HG02623 (cell line): Measurements from ENCODE around the gene WNT3A.
"Not testable (repeated sequence)": the region's sequence is repeated elsewhere in the genome, so short reads cannot be mapped to it uniquely, and the experiment has no call there.

Source experiments
- ATAC-seq: cut with Tn5 transposase; IDR thresholded peaks from one replicate; pipeline ENCODE4 v1.9.1; 2021; ENCODE audit warnings: moderate library complexity; ENCODE audit not compliant: unreplicated experiment

Gene WNT3A, protein sequence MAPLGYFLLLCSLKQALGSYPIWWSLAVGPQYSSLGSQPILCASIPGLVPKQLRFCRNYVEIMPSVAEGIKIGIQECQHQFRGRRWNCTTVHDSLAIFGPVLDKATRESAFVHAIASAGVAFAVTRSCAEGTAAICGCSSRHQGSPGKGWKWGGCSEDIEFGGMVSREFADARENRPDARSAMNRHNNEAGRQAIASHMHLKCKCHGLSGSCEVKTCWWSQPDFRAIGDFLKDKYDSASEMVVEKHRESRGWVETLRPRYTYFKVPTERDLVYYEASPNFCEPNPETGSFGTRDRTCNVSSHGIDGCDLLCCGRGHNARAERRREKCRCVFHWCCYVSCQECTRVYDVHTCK

GRCh38 chr1:228006786-228007048 is at the start of gene WNT3A:
WNT3A (plus strand) TSS chr1:228006998; CDS start chr1:228007129, 131 bp downstream.
- no peak for ATAC-seq

- ATAC-seq = no peak
These were observed 48.0 kb upstream of the WNT3A start for GRCh38 chr1:227958617-227959324.

- no peak for ATAC-seq
These were observed 47.4 kb upstream of the WNT3A start for GRCh38 chr1:227959325-227959860.

GRCh38 chr1:227961651-227962466 is 44.9 kb upstream of the WNT3A start:
- ATAC-seq = no peak

DNA sequence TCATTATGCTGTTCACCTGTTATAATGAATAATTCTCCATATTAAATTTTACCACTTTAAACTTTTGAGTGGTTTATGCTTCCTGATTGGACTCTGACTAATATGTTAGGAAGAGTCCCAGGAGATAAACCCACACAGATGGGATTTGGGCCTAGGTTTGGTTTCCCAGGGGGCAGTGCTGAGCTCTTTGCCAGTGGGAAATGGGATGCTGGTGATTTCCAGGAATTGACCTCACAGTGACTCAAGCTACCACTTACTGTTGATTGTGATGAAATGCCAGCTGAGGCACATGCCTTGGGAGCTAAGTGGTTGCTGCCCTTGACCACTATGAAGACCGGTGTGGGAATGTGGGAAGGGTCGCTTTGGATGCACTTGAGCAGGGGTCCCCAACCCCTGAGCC is 40.1 kb upstream of the WNT3A start:
- ATAC-seq = not testable (repeated sequence)

- not testable (repeated sequence) for ATAC-seq
These were observed 39.0 kb upstream of the WNT3A start for GRCh38 chr1:227967815-227968214.

DNA sequence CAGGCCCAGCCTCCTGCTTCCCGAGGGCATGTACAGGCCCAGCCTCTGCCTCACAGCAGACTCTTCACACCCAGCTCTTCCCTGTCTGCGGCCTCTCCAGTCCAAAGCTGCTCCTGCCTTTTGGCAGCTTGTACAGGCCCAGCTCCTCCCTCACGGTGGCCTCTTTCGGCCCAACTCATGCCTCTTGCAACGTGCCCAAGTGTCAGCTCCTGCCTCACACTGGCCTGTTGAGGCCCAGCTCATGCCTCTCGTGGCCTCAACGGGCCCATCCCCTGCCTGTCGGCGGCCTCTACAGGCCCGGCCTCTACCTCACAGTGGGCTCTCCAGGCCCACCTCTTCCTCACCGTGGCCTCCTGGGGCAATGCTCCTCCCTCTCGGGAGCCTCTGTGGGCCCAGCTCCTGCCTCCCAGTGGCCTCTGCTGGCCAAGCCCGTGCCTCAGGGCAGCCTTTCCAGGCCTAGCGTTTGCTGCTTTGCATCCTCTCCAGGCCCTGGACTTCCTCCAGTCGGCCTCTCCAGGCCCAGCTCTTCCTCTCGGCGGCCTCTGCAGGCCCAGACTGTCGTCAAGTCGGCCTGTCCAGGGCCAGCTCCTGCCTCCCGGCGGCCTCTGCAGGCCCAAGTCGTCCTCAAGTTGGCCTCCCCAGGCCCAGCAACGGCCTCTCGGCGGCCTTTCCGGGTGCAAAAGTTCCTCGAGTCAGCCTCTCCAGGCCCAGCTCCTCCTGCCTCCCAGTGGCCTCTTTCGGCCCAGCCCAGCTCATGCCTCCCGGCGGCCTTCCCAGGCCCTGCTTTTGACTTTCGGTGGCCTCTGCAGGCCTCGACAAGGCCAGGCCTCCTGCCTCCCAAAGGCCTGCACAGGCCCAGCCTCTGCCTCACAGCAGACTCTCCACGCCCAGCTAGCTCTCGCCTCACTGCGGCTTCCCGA is 36.5 kb upstream of the WNT3A start:
- not testable (repeated sequence) for ATAC-seq

DNA sequence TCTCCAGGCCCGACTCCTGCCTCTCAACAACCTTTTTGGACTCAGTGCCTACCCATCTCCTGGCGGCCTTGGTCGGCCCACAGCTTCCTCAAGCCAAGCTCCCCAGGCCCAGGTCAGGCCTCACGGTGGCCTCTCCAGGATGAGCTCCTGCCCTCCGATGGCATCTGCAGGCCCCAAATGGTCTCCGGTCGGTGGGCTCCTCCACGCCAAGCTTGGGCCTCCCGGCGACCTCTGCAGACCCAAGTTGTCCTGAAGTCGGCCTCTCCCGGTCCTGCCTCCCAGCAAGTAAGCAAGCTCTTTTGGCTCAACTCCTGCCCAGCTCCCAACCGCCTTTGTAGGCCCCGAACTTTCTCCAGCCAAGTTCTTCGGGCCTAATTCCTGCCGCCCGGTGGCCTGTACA is 35.6 kb upstream of the WNT3A start:
- ATAC-seq = not testable (repeated sequence)

- ATAC-seq = not testable (repeated sequence)
These were observed 35.0 kb upstream of the WNT3A start for GRCh38 chr1:227971643-227972282.

DNA sequence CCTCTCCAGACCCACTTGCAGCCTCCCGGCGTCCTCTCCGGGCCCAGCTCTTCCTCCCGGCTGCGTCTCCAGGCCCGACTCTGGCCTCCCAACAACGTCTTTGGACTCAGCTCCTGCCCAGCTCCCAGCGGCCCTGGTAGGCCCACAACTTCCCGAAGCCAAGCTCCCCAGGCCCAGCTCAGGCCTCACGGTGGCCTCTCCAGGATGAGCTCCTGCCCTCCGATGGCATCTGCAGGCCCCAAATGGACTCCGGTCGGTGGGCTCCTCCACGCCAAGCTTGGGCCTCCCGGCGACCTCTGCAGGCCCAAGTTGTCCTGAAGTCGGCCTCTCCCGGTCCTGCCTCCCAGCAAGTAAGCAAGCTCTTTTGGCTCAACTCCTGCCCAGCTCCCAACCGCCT is 34.5 kb upstream of the WNT3A start:
- not testable (repeated sequence) for ATAC-seq

- not testable (repeated sequence) for ATAC-seq
These were observed 33.9 kb upstream of the WNT3A start for GRCh38 chr1:227972843-227973374.

- ATAC-seq = not testable (repeated sequence)
These were observed 33.0 kb upstream of the WNT3A start for GRCh38 chr1:227973724-227974288.

- not testable (repeated sequence) for ATAC-seq
These were observed 31.1 kb upstream of the WNT3A start for GRCh38 chr1:227975583-227976283.

DNA sequence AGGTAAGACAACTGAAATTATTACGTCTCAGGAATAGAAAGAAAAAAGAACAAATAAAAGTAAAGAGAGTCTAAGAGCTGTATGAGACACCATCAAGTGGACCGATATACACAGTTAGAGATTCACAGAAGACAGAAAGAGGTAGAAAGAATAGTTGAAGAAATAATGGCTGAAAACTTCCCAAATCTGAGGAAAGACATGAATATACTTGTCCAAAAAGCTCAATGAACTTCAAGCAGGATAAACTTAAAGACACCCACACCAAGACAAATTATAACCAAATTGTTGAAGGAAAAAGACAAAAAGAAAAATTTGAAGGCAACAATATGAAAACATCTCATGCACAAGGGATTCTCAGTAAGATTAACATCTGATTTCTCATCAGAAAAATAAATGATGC is 19.6 kb upstream of the WNT3A start:
- ATAC-seq = no peak

GRCh38 chr1:227994632-227995300 is 12.0 kb upstream of the WNT3A start:
- no peak for ATAC-seq

- no peak for ATAC-seq
These were observed 10.4 kb upstream of the WNT3A start for GRCh38 chr1:227996187-227996950.

GRCh38 chr1:227998374-227999055 is 8.3 kb upstream of the WNT3A start:
- no peak for ATAC-seq
